SK-N-SH (cell line): ENCODE data around the gene SLC25A26. TPM values are rescaled to one million over a fixed set of nuclear protein-coding genes. Genes with fewer than 3 reads are reported as not detected.

ENCODE experiments used
- CTCF ChIA-PET: fragments of 300-600, 350-600 bp; formaldehyde crosslinking; extraction: SDS; loops from one replicate; lab custom pipeline; 2021; lab: Yijun Ruan, JAX
- POLR2A ChIA-PET: fragments of 350-600 bp; sonication (Branson Sonifier 250); formaldehyde crosslinking; extraction: SDS; loops from one replicate; lab custom pipeline; 2020; ENCODE audit warnings: antibody characterized with exemption, inconsistent platforms; lab: Yijun Ruan, JAX
- DNase-seq: peaks from one replicate; pipeline ENCODE4 v3.0.0; 2012
- H2AFZ ChIP-seq: fragments of 200-600 bp; sonication (generic); 2 replicates; pipeline ENCODE4 v1.8.1; 2016; ENCODE audit warnings: antibody characterized with exemption, mild to moderate bottlenecking, low read depth
- H3F3A ChIP-seq: fragments of 200-600 bp; sonication (generic); replicated peaks from 2 replicates; pipeline ENCODE3; 2016; ENCODE audit warnings: antibody characterized with exemption, mild to moderate bottlenecking; ENCODE audit not compliant: insufficient read depth
- H3K27ac ChIP-seq, 2 experiments: fragments of 200-500 bp in 1 of 2; fragments of 200-600 bp in 1 of 2; sonication (Bioruptor generic) in 1 of 2; sonication (generic), shearing (Covaris generic) in 1 of 2; 2 replicates each; pipeline versions ENCODE4 v1.5.1 to v1.6.1; 2014 to 2016; ENCODE audit warnings: low read depth in 2 of 2, inconsistent platforms in 1 of 2, low read length in 1 of 2, mild to moderate bottlenecking in 1 of 2, mixed read lengths in 1 of 2
- H3K27me3 ChIP-seq: fragments of 200-600 bp; sonication (generic), shearing (Covaris generic); 2 replicates; pipeline ENCODE4 v1.6.1; 2016; ENCODE audit warnings: mixed run types; ENCODE audit not compliant: insufficient read depth
- H3K36me3 ChIP-seq, 2 experiments: fragments of 200-500 bp in 1 of 2; fragments of 200-600 bp in 1 of 2; sonication (Bioruptor generic) in 1 of 2; sonication (generic) in 1 of 2; replicated peaks in 1 of 2; 2 replicates each; pipeline versions ENCODE3 to v1.5.1; 2014 to 2016; ENCODE audit warnings: low read length in 1 of 2, mild to moderate bottlenecking in 1 of 2; ENCODE audit not compliant: insufficient read depth in 2 of 2, control insufficient read depth in 1 of 2
- H3K4me1 ChIP-seq, 2 experiments: fragments of 200-500 bp in 1 of 2; fragments of 200-600 bp in 1 of 2; sonication (Bioruptor generic) in 1 of 2; sonication (generic), shearing (Covaris generic) in 1 of 2; 2 replicates each; pipeline versions ENCODE4 v1.5.1 to v1.6.1; 2014 to 2016; ENCODE audit warnings: low read depth in 1 of 2, low read length in 1 of 2, mixed run types in 1 of 2; ENCODE audit not compliant: insufficient read depth in 2 of 2, control insufficient read depth in 1 of 2
- H3K4me2 ChIP-seq: fragments of 200-600 bp; sonication (generic), shearing (Covaris generic); 2 replicates; pipeline ENCODE4 v1.6.1; 2017; ENCODE audit warnings: mixed run types
- H3K4me3 ChIP-seq, 2 experiments: fragments of 200-500 bp in 1 of 2; fragments of 200-600 bp in 1 of 2; sonication (Bioruptor generic) in 1 of 2; sonication (generic), shearing (Covaris generic) in 1 of 2; 2 replicates each; pipeline versions ENCODE4 v1.5.1 to v1.8.1; 2014 to 2016; ENCODE audit warnings: low read depth in 2 of 2, inconsistent platforms in 1 of 2, low read length in 1 of 2, mild to moderate bottlenecking in 1 of 2, mixed read lengths in 1 of 2, moderate library complexity in 1 of 2
- H3K79me2 ChIP-seq: fragments of 200-600 bp; sonication (generic); 2 replicates; pipeline ENCODE4 v1.8.1; 2017; ENCODE audit warnings: mild to moderate bottlenecking; ENCODE audit not compliant: insufficient read depth
- H3K9ac ChIP-seq: fragments of 200-600 bp; sonication (generic); 2 replicates; pipeline ENCODE4 v1.6.1; 2017; ENCODE audit warnings: mixed run types
- H3K9me2 ChIP-seq: fragments of 200-600 bp; sonication (generic); 2 replicates; pipeline ENCODE4 v1.6.1; 2017; ENCODE audit warnings: mixed run types
- H3K9me3 ChIP-seq: fragments of 200-600 bp; sonication (generic); 2 replicates; pipeline ENCODE4 v1.6.1; 2017; ENCODE audit warnings: mixed run types, mild to moderate bottlenecking, moderate library complexity
- H4K20me1 ChIP-seq: fragments of 200-600 bp; sonication (generic); 2 replicates; pipeline ENCODE4 v1.6.1; 2017; ENCODE audit warnings: mild to moderate bottlenecking, mixed run types; ENCODE audit not compliant: insufficient read depth
- EP300 ChIP-seq, 2 experiments: IDR thresholded peaks; 2 replicates each; pipeline versions ENCODE4 v1.4.0 to v1.6.1; 2012; ENCODE audit warnings: borderline replicate concordance in 1 of 2, low read depth in 1 of 2, low read length in 1 of 2
- GABPA ChIP-seq: IDR thresholded peaks from 2 replicates; pipeline ENCODE4 v1.4.0; 2012; ENCODE audit warnings: low read depth, mild to moderate bottlenecking
- NFIC ChIP-seq: IDR thresholded peaks from 2 replicates; pipeline ENCODE4 v1.4.0; 2012; ENCODE audit warnings: borderline replicate concordance
- REST ChIP-seq: IDR thresholded peaks from 2 replicates; pipeline ENCODE4 v1.6.1; 2012; ENCODE audit warnings: mild to moderate bottlenecking, low read depth, low read length, moderate library complexity
- WGBS: methylation state at CpG from one replicate; pipeline ENCODE4 v1.1.6; 2017; ENCODE audit warnings: low lambda C conversion rate; 5-methylcytosine and 5-hydroxymethylcytosine counted together
- polyA plus RNA-seq, 3 experiments: library from polyadenylated mRNA; depleted of rRNA; stranded (reverse); fragments of >200 nt; gene quantifications; 2 replicates each; pipeline ENCODE4 v1.2.3, GENCODE V29; 2012
- TF ChIP-seq, protein P1 (sequence below): IDR thresholded peaks from 2 replicates; pipeline ENCODE4; 2012
- TF ChIP-seq, protein P2 (sequence below): fragments of 200-600 bp; sonication (generic); IDR thresholded peaks from 2 replicates; pipeline ENCODE4 v1.6.1; 2017; ENCODE audit warnings: antibody characterized with exemption, mild to moderate bottlenecking, moderate library complexity
- TF ChIP-seq, protein P3 (sequence below): IDR thresholded peaks from 2 replicates; pipeline ENCODE4 v1.4.0; 2012; ENCODE audit warnings: low read depth, borderline replicate concordance

The SLC25A26 gene
- polyA plus RNA-seq, 1 of the 3 experiments (the other 2 are of a cell fraction) = 31.8 TPM

GRCh38 chr3:66233033-66233432 lies 12.2 kb downstream of the SLC25A26 start:
- H3K9me3 ChIP-seq = no peaks in the 10 kb centered on the region
- H2AFZ ChIP-seq = no peak overlapping the region
- ChIA-PET POLR2A (no interaction called here), CTCF (interaction anchor here (1.0 kb wide), 1 partner anchor 21 kb away, joined by 7 read pairs; no protein-coding TSS in a partner anchor)
- peaks cover 20% of the 10 kb centered on the region; the same call in 1 of the 2 replicates for H3K79me2 ChIP-seq
- H3K4me1 ChIP-seq = peaks cover 0 to 9% of the 10 kb centered on the region in 2 experiments; a peak in 2 of 4 replicates
- no peaks in the 10 kb centered on the region for H3K27me3 ChIP-seq
- no peaks in the 10 kb centered on the region for H3F3A ChIP-seq
- no peaks in the 10 kb centered on the region for H3K9me2 ChIP-seq
- TF ChIP-seq, protein P1, sequence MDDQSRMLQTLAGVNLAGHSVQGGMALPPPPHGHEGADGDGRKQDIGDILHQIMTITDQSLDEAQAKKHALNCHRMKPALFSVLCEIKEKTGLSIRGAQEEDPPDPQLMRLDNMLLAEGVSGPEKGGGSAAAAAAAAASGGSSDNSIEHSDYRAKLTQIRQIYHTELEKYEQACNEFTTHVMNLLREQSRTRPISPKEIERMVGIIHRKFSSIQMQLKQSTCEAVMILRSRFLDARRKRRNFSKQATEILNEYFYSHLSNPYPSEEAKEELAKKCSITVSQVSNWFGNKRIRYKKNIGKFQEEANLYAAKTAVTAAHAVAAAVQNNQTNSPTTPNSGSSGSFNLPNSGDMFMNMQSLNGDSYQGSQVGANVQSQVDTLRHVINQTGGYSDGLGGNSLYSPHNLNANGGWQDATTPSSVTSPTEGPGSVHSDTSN = no peak
- TF ChIP-seq EP300 (IDR thresholded peaks at IDR 0.05; ENCODE audit: borderline replicate concordance in 1 of 2, low read depth in 1 of 2, low read length in 1 of 2) (peak in 1 of 2 experiments; percentile 29; a peak in 1 of 4 replicates), NFIC (no peak), GABPA (no peak), REST (no peak)
- TF ChIP-seq, protein P2, sequence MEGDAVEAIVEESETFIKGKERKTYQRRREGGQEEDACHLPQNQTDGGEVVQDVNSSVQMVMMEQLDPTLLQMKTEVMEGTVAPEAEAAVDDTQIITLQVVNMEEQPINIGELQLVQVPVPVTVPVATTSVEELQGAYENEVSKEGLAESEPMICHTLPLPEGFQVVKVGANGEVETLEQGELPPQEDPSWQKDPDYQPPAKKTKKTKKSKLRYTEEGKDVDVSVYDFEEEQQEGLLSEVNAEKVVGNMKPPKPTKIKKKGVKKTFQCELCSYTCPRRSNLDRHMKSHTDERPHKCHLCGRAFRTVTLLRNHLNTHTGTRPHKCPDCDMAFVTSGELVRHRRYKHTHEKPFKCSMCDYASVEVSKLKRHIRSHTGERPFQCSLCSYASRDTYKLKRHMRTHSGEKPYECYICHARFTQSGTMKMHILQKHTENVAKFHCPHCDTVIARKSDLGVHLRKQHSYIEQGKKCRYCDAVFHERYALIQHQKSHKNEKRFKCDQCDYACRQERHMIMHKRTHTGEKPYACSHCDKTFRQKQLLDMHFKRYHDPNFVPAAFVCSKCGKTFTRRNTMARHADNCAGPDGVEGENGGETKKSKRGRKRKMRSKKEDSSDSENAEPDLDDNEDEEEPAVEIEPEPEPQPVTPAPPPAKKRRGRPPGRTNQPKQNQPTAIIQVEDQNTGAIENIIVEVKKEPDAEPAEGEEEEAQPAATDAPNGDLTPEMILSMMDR = no peak
- TF ChIP-seq, protein P3, sequence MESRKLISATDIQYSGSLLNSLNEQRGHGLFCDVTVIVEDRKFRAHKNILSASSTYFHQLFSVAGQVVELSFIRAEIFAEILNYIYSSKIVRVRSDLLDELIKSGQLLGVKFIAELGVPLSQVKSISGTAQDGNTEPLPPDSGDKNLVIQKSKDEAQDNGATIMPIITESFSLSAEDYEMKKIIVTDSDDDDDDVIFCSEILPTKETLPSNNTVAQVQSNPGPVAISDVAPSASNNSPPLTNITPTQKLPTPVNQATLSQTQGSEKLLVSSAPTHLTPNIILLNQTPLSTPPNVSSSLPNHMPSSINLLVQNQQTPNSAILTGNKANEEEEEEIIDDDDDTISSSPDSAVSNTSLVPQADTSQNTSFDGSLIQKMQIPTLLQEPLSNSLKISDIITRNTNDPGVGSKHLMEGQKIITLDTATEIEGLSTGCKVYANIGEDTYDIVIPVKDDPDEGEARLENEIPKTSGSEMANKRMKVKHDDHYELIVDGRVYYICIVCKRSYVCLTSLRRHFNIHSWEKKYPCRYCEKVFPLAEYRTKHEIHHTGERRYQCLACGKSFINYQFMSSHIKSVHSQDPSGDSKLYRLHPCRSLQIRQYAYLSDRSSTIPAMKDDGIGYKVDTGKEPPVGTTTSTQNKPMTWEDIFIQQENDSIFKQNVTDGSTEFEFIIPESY = no peak
- H3K36me3 ChIP-seq = peaks cover 0 to 3% of the 10 kb centered on the region in 2 experiments
- 65% methylated on average over 4 of the region's 4 CpGs for WGBS
- no peak overlapping the region; a peak in 1 of 4 replicates for H3K4me3 ChIP-seq
- H3K27ac ChIP-seq = no peak overlapping the region; a peak in 1 of 4 replicates
- no peak overlapping the region for H3K9ac ChIP-seq
- H3K4me2 ChIP-seq = no peak overlapping the region
- DNase-seq = peak; percentile 39
- no peaks in the 10 kb centered on the region for H4K20me1 ChIP-seq
